Thyroid gland (tissue), 4 donors: Measurements from ENCODE around the gene SNRNP70.

Source experiments
- CTCF ChIP-seq, 6 experiments: fragments of 200-600 bp in 3 of 6; fragments of 450-650 bp in 3 of 6; sonication (generic) in 3 of 6; IDR thresholded peaks; one replicate each; pipeline ENCODE4 v1.5.1; 2016 to 2019; ENCODE audit warnings: antibody characterized with exemption in 6 of 6, mild to moderate bottlenecking in 2 of 6, inconsistent platforms in 1 of 6, moderate library complexity in 1 of 6
- POLR2A ChIP-seq, 2 donors: fragments of 450-650 bp; IDR thresholded peaks; one replicate each; pipeline ENCODE4 v1.6.1; 2017; ENCODE audit warnings: antibody characterized with exemption in 2 of 2, mild to moderate bottlenecking in 2 of 2, moderate library complexity in 1 of 2

- TF ChIP-seq POLR2A (IDR thresholded peaks at IDR 0.05) (no peak), CTCF (IDR thresholded peaks at IDR 0.05) (peak in 5 of 6 experiments; percentile 97 to 98 (median 97))
Measured at GRCh38 chr19:49097453-49098288, 12.4 kb downstream of the SNRNP70 start.
